DOHH2 (cell line): Measurements from ENCODE around the gene SDF2.
A peak's percentile ranks its signal among the peaks of the same experiment; 100 is the strongest.

ENCODE experiments used
- H3F3A ChIP-seq: fragments of 200-600 bp; sonication (generic), shearing (Covaris generic); 2 replicates; pipeline ENCODE4 v1.6.0; 2016; ENCODE audit warnings: antibody characterized with exemption, mild to moderate bottlenecking; ENCODE audit not compliant: control insufficient read depth, insufficient read depth
- H3K27ac ChIP-seq: fragments of 200-600 bp; sonication (generic); 2 replicates; pipeline ENCODE4 v1.5.1; 2014; ENCODE audit warnings: low read depth, mild to moderate bottlenecking, low read length, moderate library complexity
- H3K27me3 ChIP-seq: fragments of 200-600 bp; sonication (generic); 2 replicates; pipeline ENCODE4 v1.6.1; 2014; ENCODE audit warnings: mild to moderate bottlenecking, low read length, mixed read lengths; ENCODE audit not compliant: control insufficient read depth
- H3K36me3 ChIP-seq: fragments of 200-600 bp; sonication (generic); 2 replicates; pipeline ENCODE4 v1.6.1; 2014; ENCODE audit warnings: mild to moderate bottlenecking, low read length, moderate library complexity, mixed read lengths; ENCODE audit not compliant: control insufficient read depth
- H3K4me1 ChIP-seq: fragments of 200-600 bp; sonication (generic); 2 replicates; pipeline ENCODE4 v1.6.1; 2014; ENCODE audit warnings: mild to moderate bottlenecking, low read length, mixed read lengths; ENCODE audit not compliant: control insufficient read depth
- H3K4me2 ChIP-seq: fragments of 200-600 bp; sonication (generic); 2 replicates; pipeline ENCODE4 v1.6.0; 2014; ENCODE audit warnings: mild to moderate bottlenecking, low read length, moderate library complexity
- H3K4me3 ChIP-seq: fragments of 200-600 bp; sonication (generic); 2 replicates; pipeline ENCODE4 v1.5.1; 2014; ENCODE audit warnings: mild to moderate bottlenecking, low read length, mixed read lengths
- H3K79me2 ChIP-seq: fragments of 200-600 bp; sonication (generic); 2 replicates; pipeline ENCODE4 v1.6.1; 2014; ENCODE audit warnings: mild to moderate bottlenecking, low read length, mixed read lengths; ENCODE audit not compliant: control insufficient read depth
- H3K9me2 ChIP-seq: fragments of 200-600 bp; sonication (generic); replicated peaks from 2 replicates; pipeline ENCODE4 v1.6.1; 2014; ENCODE audit warnings: mild to moderate bottlenecking, low read length, mixed read lengths; ENCODE audit not compliant: control insufficient read depth
- H3K9me3 ChIP-seq: fragments of 200-600 bp; sonication (generic); 2 replicates; pipeline ENCODE4 v1.6.1; 2014; ENCODE audit warnings: antibody characterized with exemption, low read length, mixed read lengths; ENCODE audit not compliant: control insufficient read depth, insufficient read depth
- H4K20me1 ChIP-seq: fragments of 200-600 bp; sonication (generic); 2 replicates; pipeline ENCODE4 v1.6.0; 2014; ENCODE audit warnings: low read depth, mild to moderate bottlenecking, antibody characterized with exemption, low read length, moderate library complexity; ENCODE audit not compliant: control insufficient read depth, insufficient read depth
- CTCF ChIP-seq: fragments of 200-600 bp; sonication (generic); IDR thresholded peaks from one replicate; pipeline ENCODE4 v1.5.1; 2014; ENCODE audit warnings: antibody characterized with exemption, mild to moderate bottlenecking, low read depth, low read length; ENCODE audit not compliant: poor library complexity, severe bottlenecking
- EZH2phosphoT487 ChIP-seq: fragments of 200-600 bp; sonication (generic); IDR thresholded peaks from 2 replicates; pipeline ENCODE4 v1.6.1; 2017; ENCODE audit warnings: borderline replicate concordance, mild to moderate bottlenecking, antibody characterized with exemption, low read length, moderate library complexity, mixed read lengths

Gene SDF2

GRCh38 chr17:28645576-28645939, 16.1 kb downstream of the SDF2 start:
- H4K20me1 ChIP-seq = peaks cover 17% of the 10 kb centered on the region
- H3K27me3 ChIP-seq = no peaks in the 10 kb centered on the region
- peak overlapping the region; percentile 84 for H3K4me2 ChIP-seq
- H3K4me3 ChIP-seq = peak overlapping the region; percentile 97
- no peaks in the 10 kb centered on the region for H3K9me3 ChIP-seq
- peaks cover 20% of the 10 kb centered on the region for H3F3A ChIP-seq
- peaks cover 36% of the 10 kb centered on the region for H3K4me1 ChIP-seq
- H3K36me3 ChIP-seq = peaks cover 55% of the 10 kb centered on the region
- H3K79me2 ChIP-seq = peaks cover 52% of the 10 kb centered on the region
- H3K9me2 ChIP-seq = no peaks in the 10 kb centered on the region
- TF ChIP-seq EZH2phosphoT487 = no peak
- H3K27ac ChIP-seq = peak overlapping the region; percentile 73

GRCh38 chr17:28644787-28645575, 16.7 kb downstream of the SDF2 start, which contains the start of gene BLTP2:
BLTP2 (minus strand) TSS chr17:28645158; CDS start chr17:28645056, 102 bp downstream.
- H3K36me3 ChIP-seq = peaks cover 58% of the 10 kb centered on the region
- H3K27ac ChIP-seq = peak within 1 kb of the TSS; percentile 73
- H3F3A ChIP-seq = peaks cover 20% of the 10 kb centered on the region
- no peaks in the 10 kb centered on the region for H3K9me3 ChIP-seq
- peaks cover 19% of the 10 kb centered on the region for H4K20me1 ChIP-seq
- no peaks in the 10 kb centered on the region for H3K27me3 ChIP-seq
- H3K4me1 ChIP-seq = peaks cover 36% of the 10 kb centered on the region
- H3K9me2 ChIP-seq = no peaks in the 10 kb centered on the region
- no peak for TF ChIP-seq CTCF
- no peak for TF ChIP-seq EZH2phosphoT487
- peaks cover 54% of the 10 kb centered on the region for H3K79me2 ChIP-seq
- H3K4me3 ChIP-seq = peak within 1 kb of the TSS; percentile 97
- H3K4me2 ChIP-seq = peak within 1 kb of the TSS; percentile 84

- Histone ChIP-seq H4K20me1 (peaks cover 19% of the 10 kb centered on the region), H3K4me2 (peak overlapping the region; percentile 84), H3K4me3 (peak overlapping the region; percentile 97), H3F3A (peaks cover 20% of the 10 kb centered on the region), H3K27me3 (no peaks in the 10 kb centered on the region), H3K9me3 (no peaks in the 10 kb centered on the region), H3K36me3 (peaks cover 65% of the 10 kb centered on the region), H3K79me2 (peaks cover 60% of the 10 kb centered on the region), H3K9me2 (no peaks in the 10 kb centered on the region), H3K27ac (peak overlapping the region; percentile 59), H3K4me1 (peaks cover 36% of the 10 kb centered on the region)
- TF ChIP-seq EZH2phosphoT487 = no peak
- TF ChIP-seq CTCF = peak; percentile 59
Measured at GRCh38 chr17:28643983-28644786, 17.5 kb downstream of the SDF2 start.
